ENCODE data around the gene LCN9. TPM values are rescaled to one million over a fixed set of nuclear protein-coding genes. Genes with fewer than 3 reads are reported as not detected.
A peak's percentile ranks its signal among the peaks of the same experiment; 100 is the strongest.

Gene LCN9
- not detected for total RNA-seq
- polyA plus RNA-seq: not detected

- Mint-ChIP-seq H3K4me3 (no peak within 1 kb of the TSS), H3K27me3 (no peaks in the 10 kb centered on the region), H3K4me1 (no peaks in the 10 kb centered on the region), H3K27ac (peak within 1 kb of the TSS in 1 of 3 donors; percentile 66), H3K36me3 (no peaks in the 10 kb centered on the region), H3K9me3 (no peaks in the 10 kb centered on the region)
- DNase-seq (no peak), ATAC-seq (ENCODE audit: low read depth in 2 of 2) (no peak)
- Histone ChIP-seq H3K27me3 (ENCODE audit: control insufficient read depth, insufficient read depth, low read length) (no peaks in the 10 kb centered on the region), H3K27ac (ENCODE audit: insufficient read depth, low read length, poor library complexity, severe bottlenecking) (no peak within 1 kb of the TSS), H3K9me3 (ENCODE audit: control insufficient read depth in 2 of 2, low read length in 2 of 2) (no peaks in the 10 kb centered on the region), H3K4me1 (ENCODE audit: control insufficient read depth, insufficient read depth, low read length, poor library complexity, severe bottlenecking) (no peaks in the 10 kb centered on the region), H3K4me3 (ENCODE audit: low read depth, low read length) (no peak within 1 kb of the TSS), H3K36me3 (ENCODE audit: control insufficient read depth, insufficient read depth, low read length) (no peaks in the 10 kb centered on the region)
Measured at GRCh38 chr9:135662758-135663450, at the start of gene LCN9. TSS of gene LCN9 (plus strand) at chr9:135663309. CDS start at chr9:135663322, 13 bp downstream.

- Mint-ChIP-seq H3K9me3 (peaks cover 0 to 3% (median 0%) of the 10 kb centered on the region in 7 donors), H3K27me3 (no peaks in the 10 kb centered on the region), H3K36me3 (no peaks in the 10 kb centered on the region), H3K27ac (no peak overlapping the region), H3K4me1 (no peaks in the 10 kb centered on the region), H3K4me3 (no peak overlapping the region)
- H3K27me3 ChIP-seq (ENCODE audit: control insufficient read depth, insufficient read depth, low read length): no peaks in the 10 kb centered on the region
- no peak overlapping the region for H3K27ac ChIP-seq (ENCODE audit: insufficient read depth, low read length, poor library complexity, severe bottlenecking)
- no peaks in the 10 kb centered on the region for H3K36me3 ChIP-seq (ENCODE audit: control insufficient read depth, insufficient read depth, low read length)
- H3K4me3 ChIP-seq (ENCODE audit: low read depth, low read length): no peak overlapping the region
- H3K4me1 ChIP-seq (ENCODE audit: control insufficient read depth, insufficient read depth, low read length, poor library complexity, severe bottlenecking): no peaks in the 10 kb centered on the region
- DNase-seq (no peak), ATAC-seq (ENCODE audit: low read depth in 2 of 2) (no peak)
- no peaks in the 10 kb centered on the region for H3K9me3 ChIP-seq (ENCODE audit: control insufficient read depth in 2 of 2, low read length in 2 of 2)
Measured at GRCh38 chr9:135613946-135614805, 48.9 kb upstream of the LCN9 start.

GRCh38 chr9:135614821-135615665 lies 48.1 kb upstream of the LCN9 start:
- Histone ChIP-seq H3K9me3 (ENCODE audit: control insufficient read depth in 2 of 2, low read length in 2 of 2) (no peaks in the 10 kb centered on the region), H3K4me3 (ENCODE audit: low read depth, low read length) (no peak overlapping the region), H3K27me3 (ENCODE audit: control insufficient read depth, insufficient read depth, low read length) (no peaks in the 10 kb centered on the region), H3K27ac (ENCODE audit: insufficient read depth, low read length, poor library complexity, severe bottlenecking) (no peak overlapping the region), H3K4me1 (ENCODE audit: control insufficient read depth, insufficient read depth, low read length, poor library complexity, severe bottlenecking) (no peaks in the 10 kb centered on the region), H3K36me3 (ENCODE audit: control insufficient read depth, insufficient read depth, low read length) (no peaks in the 10 kb centered on the region)
- H3K9me3 Mint-ChIP-seq: peaks cover 0 to 2% (median 0%) of the 10 kb centered on the region in 7 donors
- no peak for ATAC-seq (ENCODE audit: low read depth in 2 of 2)
- H3K36me3 Mint-ChIP-seq: no peaks in the 10 kb centered on the region
- no peak for DNase-seq
- H3K27ac Mint-ChIP-seq: no peak overlapping the region
- H3K27me3 Mint-ChIP-seq: no peaks in the 10 kb centered on the region
- no peaks in the 10 kb centered on the region for H3K4me1 Mint-ChIP-seq
- no peak overlapping the region for H3K4me3 Mint-ChIP-seq

- no peaks in the 10 kb centered on the region for H3K27me3 Mint-ChIP-seq
Measured at GRCh38 chr9:135615666-135616618, 47.2 kb upstream of the LCN9 start.

GRCh38 chr9:135616619-135617537 lies 46.2 kb upstream of the LCN9 start:
- H3K36me3 ChIP-seq (ENCODE audit: control insufficient read depth, insufficient read depth, low read length): no peaks in the 10 kb centered on the region
- H3K9me3 ChIP-seq (ENCODE audit: control insufficient read depth in 2 of 2, low read length in 2 of 2): no peaks in the 10 kb centered on the region
- Mint-ChIP-seq H3K4me3 (no peak overlapping the region), H3K9me3 (peaks cover 0 to 2% (median 0%) of the 10 kb centered on the region in 7 donors), H3K27ac (no peak overlapping the region), H3K4me1 (no peaks in the 10 kb centered on the region), H3K27me3 (no peaks in the 10 kb centered on the region), H3K36me3 (no peaks in the 10 kb centered on the region)
- H3K27me3 ChIP-seq (ENCODE audit: control insufficient read depth, insufficient read depth, low read length): no peaks in the 10 kb centered on the region
- ATAC-seq (ENCODE audit: low read depth in 2 of 2) (no peak), DNase-seq (no peak)
- no peak overlapping the region for H3K4me3 ChIP-seq (ENCODE audit: low read depth, low read length)
- no peak overlapping the region for H3K27ac ChIP-seq (ENCODE audit: insufficient read depth, low read length, poor library complexity, severe bottlenecking)
- H3K4me1 ChIP-seq (ENCODE audit: control insufficient read depth, insufficient read depth, low read length, poor library complexity, severe bottlenecking): no peaks in the 10 kb centered on the region

More at GRCh38 chr9:135615666-135616618, 47.2 kb upstream of the LCN9 start:
- no peak overlapping the region for H3K27ac Mint-ChIP-seq
- Histone ChIP-seq H3K27me3 (ENCODE audit: control insufficient read depth, insufficient read depth, low read length) (no peaks in the 10 kb centered on the region), H3K9me3 (ENCODE audit: control insufficient read depth in 2 of 2, low read length in 2 of 2) (no peaks in the 10 kb centered on the region), H3K36me3 (ENCODE audit: control insufficient read depth, insufficient read depth, low read length) (no peaks in the 10 kb centered on the region), H3K4me3 (ENCODE audit: low read depth, low read length) (no peak overlapping the region), H3K4me1 (ENCODE audit: control insufficient read depth, insufficient read depth, low read length, poor library complexity, severe bottlenecking) (no peaks in the 10 kb centered on the region), H3K27ac (ENCODE audit: insufficient read depth, low read length, poor library complexity, severe bottlenecking) (no peak overlapping the region)
- no peak for ATAC-seq (ENCODE audit: low read depth in 2 of 2)
- no peak overlapping the region for H3K4me3 Mint-ChIP-seq
- no peaks in the 10 kb centered on the region for H3K36me3 Mint-ChIP-seq
- H3K4me1 Mint-ChIP-seq: no peaks in the 10 kb centered on the region
- DNase-seq: no peak
- H3K9me3 Mint-ChIP-seq: peaks cover 0 to 2% (median 0%) of the 10 kb centered on the region in 7 donors

- no peaks in the 10 kb centered on the region for H3K4me1 Mint-ChIP-seq
- no peaks in the 10 kb centered on the region for H3K9me3 ChIP-seq (ENCODE audit: control insufficient read depth in 2 of 2, low read length in 2 of 2)
- ATAC-seq (ENCODE audit: low read depth in 2 of 2): no peak
Measured at GRCh38 chr9:135617538-135617900, 45.6 kb upstream of the LCN9 start.

More at GRCh38 chr9:135617538-135617900, 45.6 kb upstream of the LCN9 start:
- Histone ChIP-seq H3K36me3 (ENCODE audit: control insufficient read depth, insufficient read depth, low read length) (no peaks in the 10 kb centered on the region), H3K27me3 (ENCODE audit: control insufficient read depth, insufficient read depth, low read length) (no peaks in the 10 kb centered on the region), H3K27ac (ENCODE audit: insufficient read depth, low read length, poor library complexity, severe bottlenecking) (no peak overlapping the region), H3K4me1 (ENCODE audit: control insufficient read depth, insufficient read depth, low read length, poor library complexity, severe bottlenecking) (no peaks in the 10 kb centered on the region), H3K4me3 (ENCODE audit: low read depth, low read length) (no peak overlapping the region)
- Mint-ChIP-seq H3K9me3 (peaks cover 0 to 2% (median 0%) of the 10 kb centered on the region in 7 donors), H3K27me3 (no peaks in the 10 kb centered on the region), H3K27ac (no peak overlapping the region), H3K4me3 (no peak overlapping the region), H3K36me3 (no peaks in the 10 kb centered on the region)
- DNase-seq: no peak
